GM19372 (cell line): ENCODE data around the gene TMEM63A.
"Not testable (repeated sequence)": the region's sequence is repeated elsewhere in the genome, so short reads cannot be mapped to it uniquely, and the experiment has no call there.

Experiments used
- ATAC-seq: cut with Tn5 transposase; IDR thresholded peaks from one replicate; pipeline ENCODE4 v1.9.1; 2021; ENCODE audit warnings: mild to moderate bottlenecking, low read depth, moderate library complexity; ENCODE audit not compliant: unreplicated experiment

The TMEM63A gene

GRCh38 chr1:225808136-225808535 is 74.0 kb downstream of the TMEM63A start:
- ATAC-seq = no peak

- ATAC-seq = not testable (repeated sequence)
These were observed 75.4 kb downstream of the TMEM63A start for GRCh38 chr1:225806736-225807135.

GRCh38 chr1:225806249-225806648 is 75.9 kb downstream of the TMEM63A start:
- no peak for ATAC-seq

DNA sequence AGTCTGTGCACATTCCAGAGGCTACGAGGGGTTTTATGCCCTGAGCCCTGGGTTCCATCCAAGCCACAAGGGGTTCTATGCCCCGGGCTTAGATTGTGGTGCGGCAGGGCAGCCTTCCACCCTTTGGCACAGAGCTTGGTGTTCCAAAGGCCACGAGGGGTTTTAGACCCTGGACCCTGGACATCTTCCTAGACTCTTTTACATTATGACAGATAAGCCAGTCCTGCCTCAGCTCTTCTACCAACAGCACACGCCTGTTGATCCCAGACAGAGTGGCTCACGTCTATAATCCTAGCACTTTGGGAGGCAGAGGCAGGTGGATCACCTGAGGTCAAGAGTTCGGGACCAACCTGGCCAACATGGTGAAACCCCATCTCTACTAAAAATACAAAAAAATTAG is 81.0 kb downstream of the TMEM63A start:
- ATAC-seq = not testable (repeated sequence)

- not testable (repeated sequence) for ATAC-seq
These were observed 86.1 kb downstream of the TMEM63A start for GRCh38 chr1:225796097-225796496.
